ENCODE measurements around the gene UBLCP1. TPM values are rescaled to one million over a fixed set of nuclear protein-coding genes. Genes with fewer than 3 reads are reported as not detected.

UBLCP1 gene
- polyA plus RNA-seq, 2 of the 4 experiments (the other 2 are of a cell fraction): 36.5 to 64.8 TPM

- TF ChIP-seq, protein P1, sequence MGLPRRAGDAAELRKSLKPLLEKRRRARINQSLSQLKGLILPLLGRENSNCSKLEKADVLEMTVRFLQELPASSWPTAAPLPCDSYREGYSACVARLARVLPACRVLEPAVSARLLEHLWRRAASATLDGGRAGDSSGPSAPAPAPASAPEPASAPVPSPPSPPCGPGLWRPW (IDR thresholded peaks at IDR 0.05): no peak
- TF ChIP-seq NPAS2 (CRISPR knock-in tag; IDR thresholded peaks at IDR 0.05; ENCODE audit: borderline replicate concordance) (no peak), JUNB (IDR thresholded peaks at IDR 0.05) (no peak), RFX5 (IDR thresholded peaks at IDR 0.05) (no peak), POLR2AphosphoS2 (conservative IDR thresholded peaks at IDR 0.05; ENCODE audit: low read length) (no peak), HOXA7 (CRISPR knock-in tag; IDR thresholded peaks at IDR 0.05) (no peak), MYC (IDR thresholded peaks at IDR 0.05; ENCODE audit: borderline replicate concordance, low read length) (no peak), BCL3 (IDR thresholded peaks at IDR 0.05) (no peak), BHLHE40 (IDR thresholded peaks at IDR 0.05; ENCODE audit: low read depth, low read length) (no peak)
- TF ChIP-seq, protein P2, sequence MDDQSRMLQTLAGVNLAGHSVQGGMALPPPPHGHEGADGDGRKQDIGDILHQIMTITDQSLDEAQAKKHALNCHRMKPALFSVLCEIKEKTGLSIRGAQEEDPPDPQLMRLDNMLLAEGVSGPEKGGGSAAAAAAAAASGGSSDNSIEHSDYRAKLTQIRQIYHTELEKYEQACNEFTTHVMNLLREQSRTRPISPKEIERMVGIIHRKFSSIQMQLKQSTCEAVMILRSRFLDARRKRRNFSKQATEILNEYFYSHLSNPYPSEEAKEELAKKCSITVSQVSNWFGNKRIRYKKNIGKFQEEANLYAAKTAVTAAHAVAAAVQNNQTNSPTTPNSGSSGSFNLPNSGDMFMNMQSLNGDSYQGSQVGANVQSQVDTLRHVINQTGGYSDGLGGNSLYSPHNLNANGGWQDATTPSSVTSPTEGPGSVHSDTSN (IDR thresholded peaks at IDR 0.05): no peak
- 61% methylated on average over 2 of the region's 2 CpGs for WGBS (ENCODE audit: missing lambda C conversion rate)
- ATAC-seq (no peak), FAIRE-seq (no peak), DNase-seq (ENCODE audit: low read depth in 1 of 2, low spot score in 1 of 2) (no peak)
- H3K4me1 ChIP-seq: no peaks in the 10 kb centered on the region
- H3K27ac ChIP-seq: no peak overlapping the region
- ChIA-PET POLR2A (no interaction called here), CTCF (interaction anchor here (0.9 to 5.7 kb wide), 6 partner anchors 8 to 163 kb away, joined by 3 to 100 read pairs (median 3); no protein-coding TSS in a partner anchor)
- H3K4me2 ChIP-seq: no peak overlapping the region
- H3K9me3 ChIP-seq: no peaks in the 10 kb centered on the region
- H3K4me3 ChIP-seq: no peak overlapping the region
Measured at GRCh38 chr5:159319832-159320231, 56.7 kb downstream of the UBLCP1 start.

DNA sequence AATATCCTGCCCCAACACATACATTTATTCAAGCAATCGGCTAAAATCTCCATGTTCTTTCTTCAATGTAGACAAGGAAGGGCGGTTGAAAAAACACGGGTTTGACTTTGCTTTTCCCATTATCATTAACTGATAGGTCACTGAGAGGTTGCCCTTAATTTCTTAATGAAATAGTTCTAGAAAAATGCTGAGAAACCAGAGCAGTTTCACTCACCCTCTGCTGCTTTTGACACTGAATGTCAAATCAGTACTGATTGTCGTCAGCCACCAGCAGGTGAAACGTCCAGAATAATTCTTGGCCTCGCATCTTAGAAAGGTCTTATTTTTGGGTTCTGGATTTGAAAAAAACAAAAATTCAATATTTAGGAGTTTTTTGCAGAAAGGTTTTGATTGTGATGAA, 59.1 kb downstream of the UBLCP1 start:
- ChIA-PET CTCF (interaction anchor here (2.8 kb wide), 1 partner anchor 10 kb away, joined by 16 read pairs; no protein-coding TSS in a partner anchor), POLR2A (no interaction called here)
- 68% methylated on average over 6 of the region's 6 CpGs for WGBS (ENCODE audit: missing lambda C conversion rate)
- Histone ChIP-seq H3K9me3 (no peaks in the 10 kb centered on the region), H3K27ac (no peak overlapping the region), H3K4me1 (no peaks in the 10 kb centered on the region), H3K4me3 (no peak overlapping the region), H3K4me2 (no peak overlapping the region)
- DNase-seq (ENCODE audit: low read depth in 1 of 2, low spot score in 1 of 2) (no peak), FAIRE-seq (no peak), ATAC-seq (no peak)
- no peak for TF ChIP-seq HOXA7 (CRISPR knock-in tag; IDR thresholded peaks at IDR 0.05)
- TF ChIP-seq CBX8 (IDR thresholded peaks at IDR 0.05): no peak
- no peak for TF ChIP-seq ESRRA (IDR thresholded peaks at IDR 0.05; ENCODE audit: borderline replicate concordance, low read length)
- TF ChIP-seq NFE2L2 (conservative IDR thresholded peaks at IDR 0.05; ENCODE audit: low read length): no peak
- TF ChIP-seq RFX5 (IDR thresholded peaks at IDR 0.05): no peak
- TF ChIP-seq ZC3H11A (IDR thresholded peaks at IDR 0.05): no peak
- no peak for TF ChIP-seq MYC (IDR thresholded peaks at IDR 0.05; ENCODE audit: borderline replicate concordance, low read length)
- no peak for TF ChIP-seq PHF8 (IDR thresholded peaks at IDR 0.05; ENCODE audit: borderline replicate concordance, low read depth)
- TF ChIP-seq E2F6 (IDR thresholded peaks at IDR 0.05; ENCODE audit: borderline replicate concordance, low read depth): no peak
- no peak for TF ChIP-seq FOXS1 (CRISPR knock-in tag; IDR thresholded peaks at IDR 0.05)
- no peak for TF ChIP-seq POLR2AphosphoS2 (conservative IDR thresholded peaks at IDR 0.05; ENCODE audit: low read length)
- TF ChIP-seq POLR2A (IDR thresholded peaks at IDR 0.05; ENCODE audit: low read length): no peak
- no peak for TF ChIP-seq CBX2 (IDR thresholded peaks at IDR 0.05; ENCODE audit: borderline replicate concordance, low read depth)
- no peak for TF ChIP-seq KDM1A (IDR thresholded peaks at IDR 0.05; ENCODE audit: low read depth)
- TF ChIP-seq, protein P3, sequence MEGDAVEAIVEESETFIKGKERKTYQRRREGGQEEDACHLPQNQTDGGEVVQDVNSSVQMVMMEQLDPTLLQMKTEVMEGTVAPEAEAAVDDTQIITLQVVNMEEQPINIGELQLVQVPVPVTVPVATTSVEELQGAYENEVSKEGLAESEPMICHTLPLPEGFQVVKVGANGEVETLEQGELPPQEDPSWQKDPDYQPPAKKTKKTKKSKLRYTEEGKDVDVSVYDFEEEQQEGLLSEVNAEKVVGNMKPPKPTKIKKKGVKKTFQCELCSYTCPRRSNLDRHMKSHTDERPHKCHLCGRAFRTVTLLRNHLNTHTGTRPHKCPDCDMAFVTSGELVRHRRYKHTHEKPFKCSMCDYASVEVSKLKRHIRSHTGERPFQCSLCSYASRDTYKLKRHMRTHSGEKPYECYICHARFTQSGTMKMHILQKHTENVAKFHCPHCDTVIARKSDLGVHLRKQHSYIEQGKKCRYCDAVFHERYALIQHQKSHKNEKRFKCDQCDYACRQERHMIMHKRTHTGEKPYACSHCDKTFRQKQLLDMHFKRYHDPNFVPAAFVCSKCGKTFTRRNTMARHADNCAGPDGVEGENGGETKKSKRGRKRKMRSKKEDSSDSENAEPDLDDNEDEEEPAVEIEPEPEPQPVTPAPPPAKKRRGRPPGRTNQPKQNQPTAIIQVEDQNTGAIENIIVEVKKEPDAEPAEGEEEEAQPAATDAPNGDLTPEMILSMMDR (IDR thresholded peaks at IDR 0.05): no peak
- TF ChIP-seq RNF2 (IDR thresholded peaks at IDR 0.05; ENCODE audit: borderline replicate concordance, low read depth): no peak
- no peak for TF ChIP-seq CEBPB (IDR thresholded peaks at IDR 0.05)
- no peak for TF ChIP-seq EHF (CRISPR knock-in tag; IDR thresholded peaks at IDR 0.05)
- TF ChIP-seq, protein P1 (IDR thresholded peaks at IDR 0.05): no peak
